SK-N-SH (cell line): Measurements from ENCODE around the gene ANKAR. TPM values are rescaled to one million over a fixed set of nuclear protein-coding genes. Genes with fewer than 3 reads are reported as not detected.

ENCODE experiments used
- CTCF ChIA-PET: fragments of 300-600, 350-600 bp; formaldehyde crosslinking; extraction: SDS; loops from one replicate; lab custom pipeline; 2021; lab: Yijun Ruan, JAX
- POLR2A ChIA-PET: fragments of 350-600 bp; sonication (Branson Sonifier 250); formaldehyde crosslinking; extraction: SDS; loops from one replicate; lab custom pipeline; 2020; ENCODE audit warnings: antibody characterized with exemption, inconsistent platforms; lab: Yijun Ruan, JAX
- DNase-seq: peaks from one replicate; pipeline ENCODE4 v3.0.0; 2012
- H2AFZ ChIP-seq: fragments of 200-600 bp; sonication (generic); 2 replicates; pipeline ENCODE4 v1.8.1; 2016; ENCODE audit warnings: antibody characterized with exemption, mild to moderate bottlenecking, low read depth
- H3F3A ChIP-seq: fragments of 200-600 bp; sonication (generic); replicated peaks from 2 replicates; pipeline ENCODE3; 2016; ENCODE audit warnings: antibody characterized with exemption, mild to moderate bottlenecking; ENCODE audit not compliant: insufficient read depth
- H3K27ac ChIP-seq, 2 experiments: fragments of 200-500 bp in 1 of 2; fragments of 200-600 bp in 1 of 2; sonication (Bioruptor generic) in 1 of 2; sonication (generic), shearing (Covaris generic) in 1 of 2; 2 replicates each; pipeline versions ENCODE4 v1.5.1 to v1.6.1; 2014 to 2016; ENCODE audit warnings: low read depth in 2 of 2, inconsistent platforms in 1 of 2, low read length in 1 of 2, mild to moderate bottlenecking in 1 of 2, mixed read lengths in 1 of 2
- H3K27me3 ChIP-seq: fragments of 200-600 bp; sonication (generic), shearing (Covaris generic); 2 replicates; pipeline ENCODE4 v1.6.1; 2016; ENCODE audit warnings: mixed run types; ENCODE audit not compliant: insufficient read depth
- H3K36me3 ChIP-seq, 2 experiments: fragments of 200-500 bp in 1 of 2; fragments of 200-600 bp in 1 of 2; sonication (Bioruptor generic) in 1 of 2; sonication (generic) in 1 of 2; replicated peaks in 1 of 2; 2 replicates each; pipeline versions ENCODE3 to v1.5.1; 2014 to 2016; ENCODE audit warnings: low read length in 1 of 2, mild to moderate bottlenecking in 1 of 2; ENCODE audit not compliant: insufficient read depth in 2 of 2, control insufficient read depth in 1 of 2
- H3K4me1 ChIP-seq, 2 experiments: fragments of 200-500 bp in 1 of 2; fragments of 200-600 bp in 1 of 2; sonication (Bioruptor generic) in 1 of 2; sonication (generic), shearing (Covaris generic) in 1 of 2; 2 replicates each; pipeline versions ENCODE4 v1.5.1 to v1.6.1; 2014 to 2016; ENCODE audit warnings: low read depth in 1 of 2, low read length in 1 of 2, mixed run types in 1 of 2; ENCODE audit not compliant: insufficient read depth in 2 of 2, control insufficient read depth in 1 of 2
- H3K4me2 ChIP-seq: fragments of 200-600 bp; sonication (generic), shearing (Covaris generic); 2 replicates; pipeline ENCODE4 v1.6.1; 2017; ENCODE audit warnings: mixed run types
- H3K4me3 ChIP-seq, 2 experiments: fragments of 200-500 bp in 1 of 2; fragments of 200-600 bp in 1 of 2; sonication (Bioruptor generic) in 1 of 2; sonication (generic), shearing (Covaris generic) in 1 of 2; 2 replicates each; pipeline versions ENCODE4 v1.5.1 to v1.8.1; 2014 to 2016; ENCODE audit warnings: low read depth in 2 of 2, inconsistent platforms in 1 of 2, low read length in 1 of 2, mild to moderate bottlenecking in 1 of 2, mixed read lengths in 1 of 2, moderate library complexity in 1 of 2
- H3K79me2 ChIP-seq: fragments of 200-600 bp; sonication (generic); 2 replicates; pipeline ENCODE4 v1.8.1; 2017; ENCODE audit warnings: mild to moderate bottlenecking; ENCODE audit not compliant: insufficient read depth
- H3K9ac ChIP-seq: fragments of 200-600 bp; sonication (generic); 2 replicates; pipeline ENCODE4 v1.6.1; 2017; ENCODE audit warnings: mixed run types
- H3K9me2 ChIP-seq: fragments of 200-600 bp; sonication (generic); 2 replicates; pipeline ENCODE4 v1.6.1; 2017; ENCODE audit warnings: mixed run types
- H3K9me3 ChIP-seq: fragments of 200-600 bp; sonication (generic); 2 replicates; pipeline ENCODE4 v1.6.1; 2017; ENCODE audit warnings: mixed run types, mild to moderate bottlenecking, moderate library complexity
- H4K20me1 ChIP-seq: fragments of 200-600 bp; sonication (generic); 2 replicates; pipeline ENCODE4 v1.6.1; 2017; ENCODE audit warnings: mild to moderate bottlenecking, mixed run types; ENCODE audit not compliant: insufficient read depth
- CTCF ChIP-seq: fragments of 200-600 bp; sonication (generic); IDR thresholded peaks from 2 replicates; pipeline ENCODE4 v1.6.1; 2017; ENCODE audit warnings: antibody characterized with exemption, mild to moderate bottlenecking, moderate library complexity
- ELF1 ChIP-seq: IDR thresholded peaks from 2 replicates; pipeline ENCODE4 v1.4.0; 2012
- EP300 ChIP-seq, 2 experiments: IDR thresholded peaks; 2 replicates each; pipeline versions ENCODE4 v1.4.0 to v1.6.1; 2012; ENCODE audit warnings: borderline replicate concordance in 1 of 2, low read depth in 1 of 2, low read length in 1 of 2
- EZH2phosphoT487 ChIP-seq: fragments of 200-600 bp; sonication (generic); IDR thresholded peaks from 2 replicates; pipeline ENCODE4 v1.6.1; 2017; ENCODE audit warnings: low read depth, mixed run types, mild to moderate bottlenecking, antibody characterized with exemption, moderate library complexity, borderline replicate concordance
- FOSL2 ChIP-seq: IDR thresholded peaks from 2 replicates; pipeline ENCODE4 v1.4.0; 2012; ENCODE audit warnings: low read depth, mild to moderate bottlenecking, moderate library complexity, borderline replicate concordance
- FOXJ3 ChIP-seq: sonication (generic); formaldehyde crosslinking; IDR thresholded peaks from 2 replicates; pipeline ENCODE4 v1.5.1; 2020; ENCODE audit warnings: mild to moderate bottlenecking, missing genetic modification reagents
- FOXM1 ChIP-seq: IDR thresholded peaks from 2 replicates; pipeline ENCODE4 v1.4.0; 2012; ENCODE audit warnings: low read depth, mild to moderate bottlenecking
- GABPA ChIP-seq: IDR thresholded peaks from 2 replicates; pipeline ENCODE4 v1.4.0; 2012; ENCODE audit warnings: low read depth, mild to moderate bottlenecking
- IRF3 ChIP-seq: fragments of 150-350 bp; IDR thresholded peaks from 2 replicates; pipeline ENCODE4 v1.6.1; 2016; ENCODE audit warnings: mild to moderate bottlenecking, low read depth, low read length
- RCOR1 ChIP-seq: fragments of 150-350 bp; IDR thresholded peaks from 2 replicates; pipeline ENCODE4 v1.6.1; 2017; ENCODE audit warnings: antibody characterized with exemption, low read length
- RXRA ChIP-seq: IDR thresholded peaks from 2 replicates; pipeline ENCODE4 v1.4.0; 2012; ENCODE audit warnings: low read depth, mild to moderate bottlenecking, borderline replicate concordance
- USF2 ChIP-seq: fragments of 150-350 bp; IDR thresholded peaks from 2 replicates; pipeline ENCODE4 v1.6.1; 2017; ENCODE audit warnings: antibody characterized with exemption, low read length, low read depth, borderline replicate concordance
- WGBS: methylation state at CpG from one replicate; pipeline ENCODE4 v1.1.6; 2017; ENCODE audit warnings: low lambda C conversion rate; 5-methylcytosine and 5-hydroxymethylcytosine counted together
- polyA plus RNA-seq, 3 experiments: library from polyadenylated mRNA; depleted of rRNA; stranded (reverse); fragments of >200 nt; gene quantifications; 2 replicates each; pipeline ENCODE4 v1.2.3, GENCODE V29; 2012

Gene ANKAR
- polyA plus RNA-seq, 1 of the 3 experiments (the other 2 are of a cell fraction) = 1.6 TPM

- no peak overlapping the region for H3K9ac ChIP-seq
- no peaks in the 10 kb centered on the region for H3K27me3 ChIP-seq
- CTCF ChIA-PET = interaction anchor here (3.8 kb wide), 1 partner anchor 39 kb away, joined by 34 read pairs; the partner anchor contains the start of gene ASNSD1
- WGBS = 50% methylated on average over 2 of the region's 2 CpGs
- TF ChIP-seq ELF1 = no peak
- no peak for TF ChIP-seq USF2
- TF ChIP-seq GABPA = no peak
- TF ChIP-seq FOSL2 = no peak
- TF ChIP-seq EP300 (IDR thresholded peaks at IDR 0.05; ENCODE audit: borderline replicate concordance in 1 of 2, low read depth in 1 of 2, low read length in 1 of 2) = no peak
- no peak for TF ChIP-seq IRF3
- no peak for TF ChIP-seq FOXJ3
- TF ChIP-seq FOXM1 = no peak
- no peak for TF ChIP-seq RXRA
- no peak for TF ChIP-seq EZH2phosphoT487
- TF ChIP-seq RCOR1 = no peak
- TF ChIP-seq, all 33 proteins: peak for 0
- no peaks in the 10 kb centered on the region for H3K4me1 ChIP-seq
- no peak overlapping the region for H2AFZ ChIP-seq
- no peaks in the 10 kb centered on the region for H3K9me2 ChIP-seq
- peaks cover 0 to 4% of the 10 kb centered on the region in 2 experiments for H3K36me3 ChIP-seq
- H3K4me2 ChIP-seq = no peak overlapping the region
- POLR2A ChIA-PET = no interaction called here
- H3K9me3 ChIP-seq = no peaks in the 10 kb centered on the region
- no peak overlapping the region for H3K27ac ChIP-seq
- H3K4me3 ChIP-seq = no peak overlapping the region
- DNase-seq = no peak
- H4K20me1 ChIP-seq = no peaks in the 10 kb centered on the region
- H3K79me2 ChIP-seq = no peaks in the 10 kb centered on the region
- no peaks in the 10 kb centered on the region for H3F3A ChIP-seq
Measured at GRCh38 chr2:189700681-189701080, 26.2 kb downstream of the ANKAR start.

GRCh38 chr2:189702071-189702470 lies 27.6 kb downstream of the ANKAR start:
- Histone ChIP-seq H3K36me3 (peaks cover 0 to 6% of the 10 kb centered on the region in 2 experiments), H3K27ac (no peak overlapping the region), H3K9me2 (no peaks in the 10 kb centered on the region), H3F3A (no peaks in the 10 kb centered on the region), H3K27me3 (no peaks in the 10 kb centered on the region), H3K9me3 (no peaks in the 10 kb centered on the region), H2AFZ (no peak overlapping the region), H3K4me3 (no peak overlapping the region), H3K9ac (no peak overlapping the region), H4K20me1 (no peaks in the 10 kb centered on the region), H3K4me2 (no peak overlapping the region), H3K4me1 (no peaks in the 10 kb centered on the region), H3K79me2 (no peaks in the 10 kb centered on the region)
- DNase-seq = no peak
- CTCF ChIA-PET = interaction anchor here (1.1 to 3.8 kb wide), 2 partner anchors 41 to 61 kb away, joined by 6 to 34 read pairs; partner anchors contain the start of genes ASNSD1 and OSGEPL1
- TF ChIP-seq IRF3 (no peak), CTCF (peak; percentile 24; the same call in 1 of the 2 replicates)
- POLR2A ChIA-PET = interaction anchor here (0.6 kb wide), 1 partner anchor 356 kb away, joined by 3 read pairs; no protein-coding TSS in a partner anchor
